HG03558 (cell line): Measurements from ENCODE around the gene UPF2.
"Not testable (repeated sequence)": the region's sequence is repeated elsewhere in the genome, so short reads cannot be mapped to it uniquely, and the experiment has no call there.

Experiments used
- ATAC-seq: cut with Tn5 transposase; IDR thresholded peaks from one replicate; pipeline ENCODE4 v1.9.1; 2021; ENCODE audit warnings: moderate number of reproducible peaks; ENCODE audit not compliant: unreplicated experiment; ENCODE audit errors: extremely low read depth

UPF2 gene

DNA sequence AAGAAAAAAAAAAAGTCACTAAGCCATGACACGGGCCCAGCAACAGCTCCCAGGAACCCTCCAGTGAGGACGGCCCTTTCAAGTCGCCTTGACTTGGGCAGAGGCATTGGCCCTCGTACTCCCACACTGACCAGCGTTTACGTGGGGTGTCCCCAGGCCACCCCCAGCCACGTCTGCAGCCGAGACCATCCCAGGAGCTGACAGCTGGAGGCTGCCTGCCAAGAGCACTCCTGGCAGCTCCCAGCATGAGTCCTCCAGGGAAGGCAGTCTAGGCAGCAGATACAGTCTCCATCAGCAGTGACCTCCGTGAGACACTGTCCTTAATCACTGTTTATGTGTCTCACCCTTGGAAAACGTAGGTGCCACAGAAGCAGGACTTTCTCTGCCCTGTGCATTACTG, 133.0 kb downstream of the UPF2 start:
- no peak for ATAC-seq

DNA sequence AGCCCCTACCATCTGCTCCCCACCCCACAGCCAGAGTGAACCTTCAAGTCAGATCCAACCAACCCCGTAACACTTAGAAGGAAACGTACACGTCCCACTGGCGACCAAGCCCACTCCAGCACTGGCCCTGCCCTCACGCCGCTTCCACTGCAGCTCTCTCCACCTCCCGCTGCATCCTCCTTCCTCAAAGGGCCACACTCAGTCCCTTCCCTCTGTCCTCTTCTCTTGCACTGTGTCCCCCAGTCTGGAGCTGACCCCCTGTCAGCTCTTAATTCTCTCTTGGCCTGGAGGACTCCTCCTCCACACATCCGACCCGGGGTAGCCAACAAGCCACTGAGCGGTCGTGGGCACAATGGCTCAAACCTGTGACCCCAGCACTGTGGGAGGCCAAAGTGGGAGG, 133.6 kb downstream of the UPF2 start:
- no peak for ATAC-seq

DNA sequence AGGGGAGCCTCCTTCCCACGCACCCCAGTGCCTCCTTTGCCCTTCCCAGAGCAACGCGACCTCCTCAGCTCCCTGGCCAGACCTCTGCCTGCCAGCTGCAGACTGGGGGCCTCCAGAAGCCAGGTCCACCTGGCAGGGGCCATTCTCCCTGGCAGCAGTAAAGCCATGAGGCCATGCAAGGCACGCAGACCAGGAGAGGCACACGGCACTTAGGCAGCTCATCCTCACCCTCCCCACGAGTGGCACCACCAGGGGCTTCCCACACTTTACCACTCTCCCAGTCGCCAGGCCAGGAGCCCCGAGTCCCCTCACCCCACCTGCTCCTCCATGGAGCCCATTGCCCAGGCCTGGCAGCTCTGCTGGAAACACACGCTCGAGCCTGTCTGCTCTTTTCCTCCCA, 134.1 kb downstream of the UPF2 start:
- no peak for ATAC-seq

DNA sequence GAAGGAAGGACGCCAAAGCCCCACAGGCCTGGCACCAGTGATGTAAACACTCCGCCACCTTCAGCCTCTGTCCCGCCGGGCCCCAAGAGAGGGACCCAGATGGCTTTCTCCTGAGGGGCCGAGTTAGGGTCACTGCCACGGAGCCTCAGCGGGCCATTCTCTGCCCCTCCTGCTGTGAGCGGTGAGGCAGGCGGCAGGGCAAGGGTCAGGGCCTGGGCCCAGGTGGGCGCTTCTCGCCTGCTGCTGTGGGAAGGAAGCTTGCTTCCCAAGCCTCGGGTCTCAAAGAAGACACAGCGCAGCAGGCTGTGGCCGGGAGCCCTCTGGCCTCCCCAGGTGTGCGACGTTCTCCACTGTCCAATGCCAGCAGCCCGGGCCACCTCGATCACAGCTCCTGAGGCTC, 134.7 kb downstream of the UPF2 start:
- no peak for ATAC-seq

DNA sequence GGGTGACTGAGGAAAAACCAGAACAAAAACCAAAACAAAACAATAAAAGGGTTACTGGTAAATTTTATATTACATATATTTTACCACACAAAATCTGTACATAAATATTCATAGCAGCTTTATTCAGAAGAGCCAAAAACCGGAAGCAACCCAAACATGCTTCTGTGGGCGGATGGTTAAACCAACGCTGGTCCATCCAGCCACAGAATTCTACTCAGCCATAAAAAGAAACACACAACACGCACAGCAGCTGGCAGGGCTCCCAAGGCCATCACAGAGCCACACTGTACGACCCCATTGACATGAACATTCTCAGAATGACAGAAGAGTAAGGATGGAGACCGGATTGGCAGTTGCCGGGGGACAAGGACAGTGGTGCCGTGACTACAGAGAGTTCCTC, 135.9 kb downstream of the UPF2 start:
- ATAC-seq, result no peak

DNA sequence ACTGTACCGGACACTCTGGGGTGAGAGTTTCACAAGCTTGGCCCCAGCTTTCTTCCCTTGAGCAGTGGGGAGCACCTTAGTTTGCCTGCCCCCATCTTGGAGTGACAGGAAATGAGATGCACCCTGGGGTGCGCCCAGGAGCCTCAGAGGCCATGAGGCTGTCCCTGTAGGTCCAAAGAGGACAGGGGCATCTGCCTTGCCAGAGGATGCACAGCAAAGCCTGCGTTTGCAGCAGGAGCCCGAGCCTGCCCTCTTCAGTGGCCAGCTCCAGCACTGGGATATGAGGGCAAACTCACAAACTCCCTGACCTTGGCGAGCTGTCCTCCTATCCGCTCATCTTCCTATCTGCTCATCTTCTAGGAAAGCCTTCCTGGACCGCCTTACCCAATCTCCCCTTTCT, 140.0 kb downstream of the UPF2 start:
- no peak for ATAC-seq

DNA sequence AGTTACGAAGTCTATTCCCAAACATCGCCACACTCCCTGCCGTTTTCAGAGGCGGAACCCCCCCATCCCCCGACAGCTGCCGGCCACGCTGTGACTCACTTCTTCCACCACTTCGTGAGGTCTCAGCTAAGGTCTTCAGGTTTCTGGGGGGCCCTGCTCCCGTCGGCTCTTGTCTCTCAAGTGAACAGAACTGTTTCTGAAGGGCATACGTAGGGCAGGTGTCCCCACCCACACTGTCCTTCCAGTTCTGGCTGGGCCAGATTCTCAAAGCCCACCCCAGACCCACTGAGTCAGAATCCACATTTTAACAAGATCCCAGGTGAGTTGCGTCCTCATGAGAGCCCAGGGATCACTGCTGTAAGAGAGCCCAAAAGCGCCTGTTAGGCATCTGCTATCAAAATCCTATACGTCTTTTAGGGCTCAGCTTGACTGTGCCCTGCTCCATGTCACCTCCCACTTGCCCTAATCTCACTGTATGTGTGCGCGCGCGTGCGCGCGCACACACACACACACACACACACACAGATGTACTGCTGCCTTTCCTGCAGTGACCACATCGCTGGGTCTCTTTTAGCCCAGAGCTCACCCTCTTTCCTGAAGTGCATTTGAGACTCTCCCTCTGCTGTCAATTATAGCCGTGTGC, 140.7 kb downstream of the UPF2 start:
- ATAC-seq, result no peak

DNA sequence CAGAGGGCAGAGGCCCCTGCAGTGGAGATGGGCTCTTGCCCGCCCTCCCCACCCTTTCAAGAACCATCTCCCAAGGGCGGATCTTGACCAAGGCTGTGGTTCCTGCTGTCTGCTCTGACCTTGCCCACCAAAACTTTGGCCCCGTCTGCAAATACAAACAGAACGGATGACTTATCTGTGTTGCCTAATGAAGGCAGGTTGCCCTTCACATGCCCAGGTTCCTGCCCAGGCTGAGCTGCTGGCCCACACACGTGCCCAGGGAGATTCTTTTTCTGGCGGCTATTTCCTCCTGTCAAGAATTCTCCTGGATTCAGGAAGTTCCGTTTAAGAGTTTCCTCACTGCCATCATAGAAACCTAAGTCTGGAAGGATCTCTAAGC, 141.2 kb downstream of the UPF2 start:
- no peak for ATAC-seq

DNA sequence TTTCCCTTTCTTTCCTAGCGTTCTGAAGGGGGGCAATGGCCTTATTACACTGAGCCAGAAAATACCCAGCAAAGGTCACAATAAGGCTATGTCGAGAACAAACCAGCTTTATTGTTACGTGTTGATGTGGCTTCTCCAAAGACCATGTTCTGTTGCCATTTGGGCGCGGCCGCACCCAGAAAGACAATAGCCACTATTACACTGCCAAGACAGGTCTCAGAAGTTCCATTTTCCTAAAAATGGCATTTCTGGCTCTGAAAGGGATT, 141.6 kb downstream of the UPF2 start:
- ATAC-seq, result no peak

DNA sequence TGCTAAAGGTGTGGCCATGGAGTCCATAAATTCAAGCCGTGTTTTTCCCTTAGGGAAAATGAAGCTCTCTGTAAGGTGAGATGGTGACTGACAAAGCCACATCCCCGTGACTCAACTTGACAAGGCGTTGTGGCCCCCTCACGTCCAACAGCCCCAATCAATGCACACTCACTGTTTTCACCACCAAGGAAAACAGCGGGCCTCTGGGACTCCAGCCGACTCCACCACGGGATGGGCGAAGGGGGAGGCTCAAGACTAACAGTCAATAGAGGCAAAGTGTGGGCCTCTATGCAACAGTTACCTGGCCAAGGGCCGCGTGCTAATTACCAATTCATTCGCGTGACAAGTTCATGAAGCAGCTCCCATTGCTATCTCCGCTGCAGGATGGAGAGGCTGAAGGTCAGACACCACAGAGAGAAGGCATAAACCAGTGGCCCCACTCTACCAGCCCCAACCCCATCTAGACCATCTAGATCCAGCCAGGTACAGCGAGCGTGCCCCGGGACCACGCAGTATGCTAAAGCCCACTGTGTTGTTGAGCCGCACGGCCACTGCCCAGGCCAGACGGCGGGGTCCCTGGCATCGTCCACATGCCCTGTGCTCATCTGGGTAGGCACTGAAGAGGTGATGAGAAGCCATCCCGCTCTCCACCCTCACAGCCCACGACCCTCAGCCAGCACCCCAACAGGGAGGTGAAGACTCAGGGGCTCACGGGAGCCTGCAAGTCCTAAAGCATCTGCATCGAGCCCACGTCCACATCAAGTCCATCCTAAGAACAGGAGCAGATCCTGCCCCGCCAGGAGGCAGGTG, 143.3 kb downstream of the UPF2 start:
- ATAC-seq, result no peak

DNA sequence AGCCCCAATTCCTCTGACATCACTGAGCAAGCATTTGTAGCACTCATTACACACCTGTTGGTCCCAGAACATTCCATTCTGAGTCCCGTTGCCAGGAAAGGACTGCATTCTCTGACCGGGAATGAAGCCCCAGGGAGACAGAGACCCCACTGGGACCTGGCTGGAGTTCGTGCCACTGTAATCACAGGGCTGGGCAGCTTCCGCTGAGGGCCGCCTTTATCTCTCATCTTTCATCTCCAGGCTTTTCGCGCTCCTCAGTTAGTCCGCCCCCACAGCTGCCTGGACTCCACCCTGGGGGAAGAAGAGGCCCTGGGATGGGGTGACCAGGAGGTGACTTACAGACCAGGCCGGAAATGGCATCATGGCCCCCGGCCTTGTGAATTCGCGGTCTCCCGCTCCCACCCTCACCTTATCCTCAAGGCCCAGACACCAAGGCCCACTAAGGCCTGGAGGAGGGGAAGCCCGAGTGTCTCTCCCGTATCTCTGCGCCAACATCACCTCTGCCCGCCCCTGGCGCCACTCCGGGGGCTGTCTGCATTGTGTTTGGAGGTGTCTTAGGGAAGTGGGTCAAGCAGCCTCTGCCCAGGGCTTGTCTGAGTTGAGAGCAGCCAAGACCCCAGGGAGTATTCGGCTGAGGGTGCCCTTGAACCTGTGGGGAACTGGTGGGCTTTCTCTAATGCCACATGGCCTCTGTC, 144.1 kb downstream of the UPF2 start:
- no peak for ATAC-seq

DNA sequence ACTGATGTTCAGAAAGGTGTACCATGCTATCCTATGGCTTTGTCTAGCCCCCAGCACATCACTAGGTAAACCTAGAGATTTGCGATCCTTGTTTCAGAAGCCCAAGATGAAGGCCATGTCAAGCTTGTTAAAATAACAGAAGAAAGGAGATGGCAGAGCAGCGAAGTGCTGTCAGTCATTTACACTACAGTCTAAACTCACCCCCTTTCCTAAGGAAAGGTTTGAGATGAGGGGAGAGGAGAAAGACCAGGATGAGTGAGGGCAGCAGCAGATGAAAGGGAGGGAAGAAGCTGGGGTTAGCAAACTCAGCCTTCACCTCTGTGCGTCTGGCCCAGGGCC, 144.6 kb downstream of the UPF2 start:
- no peak for ATAC-seq

DNA sequence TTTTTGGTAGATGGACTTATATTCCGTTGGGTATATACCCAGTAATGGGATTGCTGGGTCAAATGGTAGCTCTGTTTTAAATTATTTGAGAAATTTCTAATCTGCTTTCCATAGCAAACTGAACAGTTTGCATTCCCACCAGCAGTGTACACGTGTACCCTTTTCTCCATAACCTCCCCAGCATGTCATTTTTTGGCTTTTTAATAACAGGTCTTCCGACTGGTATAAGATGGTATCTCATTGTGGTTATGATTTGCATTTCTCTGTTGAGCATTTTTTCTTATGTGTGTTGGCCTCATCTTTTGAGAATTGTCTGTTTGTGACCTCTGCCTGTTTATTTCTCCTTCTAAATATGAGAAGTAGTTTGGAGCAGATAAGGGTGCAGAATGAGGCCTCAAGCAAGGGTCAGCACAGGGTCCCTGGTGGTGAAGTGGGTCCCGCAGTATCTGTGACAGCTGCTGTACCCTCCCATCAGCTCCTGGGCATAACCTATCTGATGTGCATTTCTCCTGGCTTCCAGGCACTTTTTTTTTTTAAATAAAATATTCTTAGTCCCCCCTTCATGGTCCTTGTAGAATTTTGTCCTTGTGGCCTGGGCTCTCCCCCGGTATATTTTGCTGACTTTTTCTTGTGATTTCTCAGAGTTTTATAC, 145.9 kb downstream of the UPF2 start:
- no peak for ATAC-seq

DNA sequence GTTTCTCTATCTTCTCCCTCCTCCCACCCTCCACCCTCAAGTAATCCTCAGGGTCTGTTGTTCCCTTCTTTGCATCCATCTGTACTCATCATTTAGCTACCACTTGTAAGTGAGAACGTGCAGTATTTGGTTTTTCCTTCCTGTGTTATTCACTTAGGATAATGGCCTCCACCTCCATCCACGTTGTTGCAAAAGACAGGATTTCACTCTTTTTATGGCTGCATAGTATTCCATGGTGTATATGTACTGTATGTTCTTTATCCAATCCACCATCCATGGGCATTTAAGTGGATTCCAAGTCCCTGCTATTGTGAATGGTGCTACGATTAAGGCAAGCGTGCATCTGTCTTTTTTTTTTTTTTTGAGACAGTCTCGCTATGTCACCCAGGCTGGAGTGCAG, 147.0 kb downstream of the UPF2 start:
- no peak for ATAC-seq

DNA sequence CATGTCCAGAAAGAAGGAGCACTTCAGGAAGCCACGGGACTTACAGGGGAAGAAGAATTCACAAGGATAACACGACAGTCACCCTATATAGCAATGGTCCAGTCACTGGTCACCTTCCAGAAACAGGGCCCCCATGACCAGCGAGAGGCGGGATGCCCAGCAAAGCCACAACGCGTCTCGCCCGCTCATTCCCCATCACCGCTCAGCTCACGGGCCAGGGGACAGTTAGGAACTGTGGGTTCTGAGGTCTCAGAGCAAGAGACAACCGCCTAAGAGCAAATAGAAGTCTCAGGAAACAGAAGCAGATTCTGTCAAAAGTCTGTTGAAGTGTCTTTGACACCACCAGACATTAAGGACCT, 147.5 kb downstream of the UPF2 start:
- ATAC-seq, result no peak

DNA sequence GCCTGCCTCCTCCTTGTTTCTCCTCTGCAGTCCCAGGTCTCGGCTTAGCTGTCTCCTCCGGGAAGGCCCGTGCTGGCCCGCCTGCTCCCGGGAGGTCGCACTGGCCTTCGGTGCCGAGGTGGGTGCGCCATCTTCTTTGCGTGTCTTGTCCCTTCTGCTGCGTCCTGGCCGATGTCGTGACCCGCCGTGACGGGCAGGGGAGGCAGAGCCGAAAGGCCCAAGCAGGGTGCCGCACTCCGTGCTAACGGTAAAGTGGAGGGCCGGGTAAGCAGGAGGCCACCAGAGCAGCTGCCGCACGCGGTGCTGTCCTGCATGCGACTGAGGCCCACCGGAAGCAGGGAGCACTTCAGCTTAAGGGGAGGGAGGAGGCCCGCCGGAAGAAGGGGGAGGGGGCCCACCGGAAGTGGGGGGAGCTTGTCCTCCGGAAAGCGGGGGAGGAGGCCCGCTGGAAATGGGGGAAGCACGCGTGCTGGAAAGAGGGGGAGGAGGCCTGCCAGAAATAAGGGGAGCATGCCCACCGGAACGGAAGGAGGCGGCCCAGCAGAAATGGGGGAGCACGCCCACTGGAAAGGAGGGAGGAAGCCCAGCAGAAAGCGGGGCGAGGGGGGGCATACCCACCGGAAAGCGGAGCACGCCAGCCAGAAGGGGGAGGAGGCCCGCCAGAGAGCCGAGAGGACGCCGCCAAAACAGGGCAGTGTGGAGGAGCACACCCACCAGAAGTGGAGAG, 148.1 kb downstream of the UPF2 start:
- no peak for ATAC-seq

DNA sequence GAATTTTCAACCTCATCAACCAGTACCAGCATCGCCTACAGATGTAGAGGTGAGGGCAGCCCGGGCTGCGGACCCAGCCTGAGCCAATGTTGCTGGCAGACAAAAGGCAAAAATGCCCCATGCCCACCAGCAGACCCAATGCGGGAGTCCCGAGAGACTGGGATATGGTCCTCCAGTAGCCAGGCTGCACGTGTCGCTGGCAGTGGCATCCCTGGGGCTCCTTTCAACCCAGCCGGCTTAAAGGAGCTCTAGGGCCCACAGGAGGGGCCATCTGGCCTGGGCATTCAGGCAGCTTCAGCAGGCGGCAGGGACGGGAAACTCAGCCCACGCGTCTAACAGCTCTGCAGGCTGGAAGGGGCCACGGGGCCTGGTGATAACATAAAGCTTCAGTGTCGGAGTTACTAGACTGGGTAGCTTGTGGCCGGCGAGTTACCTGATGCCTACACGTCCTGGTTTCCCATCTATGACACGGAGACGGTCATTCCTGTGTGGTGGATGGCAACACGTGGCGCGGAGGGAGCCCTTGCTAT, 148.8 kb downstream of the UPF2 start:
- ATAC-seq, result no peak

DNA sequence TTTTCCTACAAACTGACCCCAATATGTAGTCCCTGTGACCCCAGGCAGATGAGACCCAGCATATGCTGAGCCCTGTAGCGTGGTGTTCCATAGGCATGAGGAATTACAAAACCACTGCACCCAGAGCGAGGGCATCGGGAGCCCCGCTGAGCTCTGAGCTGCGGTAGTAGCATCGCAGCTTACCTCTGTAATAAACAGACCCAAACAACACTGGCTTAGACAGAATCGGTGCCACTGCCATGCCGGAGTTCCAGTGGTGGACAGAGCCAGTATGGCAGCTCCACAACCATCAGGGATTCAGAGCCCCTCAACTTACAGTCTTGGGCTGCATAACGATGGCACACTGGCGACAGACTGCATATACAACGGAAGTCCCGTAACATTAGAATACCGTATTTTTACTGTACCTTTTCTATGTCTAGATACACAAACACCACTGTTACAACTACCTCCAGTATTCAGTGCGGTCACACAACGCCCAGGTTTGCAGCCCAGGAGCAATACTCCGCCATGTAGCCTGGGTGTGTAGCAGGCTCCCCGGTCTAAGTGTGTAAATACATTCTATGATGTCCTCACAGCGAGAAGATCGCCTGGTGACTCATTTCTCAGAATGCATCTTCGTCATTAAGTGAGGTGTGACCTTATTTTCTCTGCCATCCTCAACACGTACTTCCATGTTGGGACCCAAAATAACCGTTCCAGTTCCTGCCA, 150.7 kb downstream of the UPF2 start:
- ATAC-seq, result no peak

DNA sequence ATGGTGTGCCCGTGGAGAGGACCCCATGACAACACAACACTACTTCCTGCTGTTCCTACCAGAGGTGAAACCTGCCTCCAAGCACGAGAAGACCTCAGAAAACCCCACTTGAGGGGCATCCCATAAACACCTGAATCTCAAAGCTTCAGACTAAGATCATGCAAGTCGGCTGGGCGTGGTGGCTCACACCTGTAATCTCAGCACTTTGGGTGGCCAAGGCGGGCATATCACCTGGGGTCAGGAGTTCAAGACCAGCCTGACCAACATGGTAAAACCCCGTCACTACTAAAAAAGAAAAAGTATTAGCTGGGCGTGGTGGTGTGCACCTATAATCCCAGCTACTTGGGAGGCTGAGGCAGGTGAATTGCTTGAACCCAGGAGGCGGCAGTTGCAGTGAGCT, 153.3 kb downstream of the UPF2 start:
- not testable (repeated sequence) for ATAC-seq
